NCI-H748 (cell line): ENCODE results near the gene ABHD12.

ENCODE experiments used
- DNase-seq: peaks from one replicate; lab custom pipeline; 2025; ENCODE audit not compliant: unreplicated experiment; lab: John Stamatoyannopoulos, UW

Gene ABHD12

DNA sequence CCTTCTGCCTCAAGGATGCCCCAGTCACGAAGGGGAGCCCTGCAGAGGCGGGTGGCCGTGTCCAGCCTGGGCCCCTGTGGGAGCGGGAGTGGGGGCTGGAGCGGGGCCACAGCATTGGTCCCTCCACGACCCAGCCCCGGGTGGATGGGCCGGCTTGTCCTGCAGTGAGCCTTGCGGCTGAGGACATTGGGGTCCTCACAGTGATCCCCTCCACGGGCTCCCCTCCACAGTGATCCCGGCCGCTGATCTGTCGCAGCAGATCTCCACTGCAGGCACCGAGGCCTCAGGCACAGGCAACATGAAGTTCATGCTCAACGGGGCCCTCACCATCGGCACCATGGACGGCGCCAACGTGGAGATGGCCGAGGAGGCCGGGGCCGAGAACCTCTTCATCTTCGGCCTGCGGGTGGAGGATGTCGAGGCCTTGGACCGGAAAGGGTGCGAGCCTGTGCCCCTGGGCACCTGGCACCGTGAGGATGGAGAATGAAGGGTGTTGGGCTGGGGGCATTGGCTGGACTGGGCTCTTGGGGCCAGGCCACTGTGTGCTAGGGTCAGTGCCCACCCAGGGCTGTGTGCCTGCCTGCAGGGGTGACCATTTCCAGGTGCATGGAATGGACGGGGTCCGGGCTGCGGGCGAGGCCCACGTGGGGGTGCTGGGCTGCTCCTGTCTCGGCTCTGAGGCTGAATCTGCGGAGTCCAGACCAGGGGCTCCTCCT is 98.3 kb downstream of the ABHD12 start:
- no peak for DNase-seq

DNA sequence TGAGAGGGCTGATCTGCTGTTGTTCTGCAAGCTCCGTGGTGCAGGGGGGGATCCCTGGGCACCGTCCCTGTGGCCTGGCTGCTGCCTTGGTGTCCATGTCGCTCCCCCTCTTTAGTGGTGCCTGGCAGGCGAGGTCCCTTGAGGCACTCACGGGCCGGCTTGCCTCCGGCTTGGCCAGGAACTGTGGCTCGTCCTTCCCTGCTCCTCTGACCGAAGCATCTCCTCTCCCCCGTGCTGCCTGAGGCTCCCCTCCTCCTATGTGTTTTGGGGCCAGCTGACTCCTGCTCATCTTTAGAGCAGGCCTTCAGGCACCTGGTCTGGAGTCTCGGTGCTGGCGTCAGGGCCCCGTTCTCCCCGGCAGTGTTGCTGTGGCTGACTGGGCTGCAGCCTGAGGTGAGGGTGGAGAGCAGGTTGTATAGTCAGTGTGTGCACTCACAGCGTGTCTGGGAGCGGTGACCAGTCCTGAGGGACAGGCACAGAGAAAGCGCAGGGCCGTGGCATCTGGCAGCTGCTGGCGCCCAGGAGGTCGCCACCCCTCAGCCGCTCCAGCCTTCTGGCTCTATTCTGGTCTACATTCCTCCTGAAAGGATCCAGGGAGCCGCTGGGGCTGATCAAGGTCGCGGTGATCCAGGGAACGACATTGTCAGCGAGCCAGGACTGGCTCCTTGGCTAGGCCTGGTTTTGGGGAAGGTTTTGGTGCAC is 99.1 kb downstream of the ABHD12 start:
- DNase-seq: no peak

DNA sequence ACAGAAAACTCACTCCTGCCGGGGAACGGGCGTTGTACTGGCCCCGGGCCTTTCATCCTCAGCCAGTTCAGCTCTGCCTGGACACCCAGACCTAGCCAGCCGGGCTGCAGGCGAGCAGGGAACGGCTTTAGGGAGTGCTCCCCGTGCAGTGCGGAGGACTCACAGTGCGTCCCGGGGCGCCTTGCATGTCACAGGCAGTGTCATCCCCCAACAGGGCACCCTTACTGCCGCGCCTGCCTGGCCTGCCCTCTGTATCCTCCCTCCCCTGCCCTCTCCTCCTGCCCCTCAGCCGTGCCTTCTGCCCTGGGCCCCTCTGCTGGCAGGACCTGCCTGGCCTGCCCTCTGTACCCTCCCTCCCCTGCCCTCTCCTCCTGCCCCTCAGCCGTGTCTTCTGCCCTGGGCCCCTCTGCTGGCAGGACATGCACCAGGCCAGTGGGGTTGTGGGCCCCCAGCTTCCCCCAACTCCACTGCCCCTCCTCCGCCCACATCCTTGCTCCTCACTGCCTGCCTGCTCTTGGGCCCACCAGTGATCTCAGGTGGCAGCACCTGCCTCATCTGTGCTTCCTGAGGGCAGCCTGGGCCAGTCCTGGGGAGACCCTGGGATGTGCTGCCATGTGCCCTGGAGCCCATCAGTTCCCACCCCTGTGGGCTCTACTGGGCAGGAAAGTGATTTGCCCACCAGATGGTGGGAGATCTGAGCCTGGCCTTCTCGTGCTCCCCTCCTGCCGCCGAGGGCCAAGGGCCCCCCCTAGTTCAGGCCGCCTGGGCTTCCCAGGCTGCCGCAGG is 99.8 kb downstream of the ABHD12 start:
- no peak for DNase-seq

DNA sequence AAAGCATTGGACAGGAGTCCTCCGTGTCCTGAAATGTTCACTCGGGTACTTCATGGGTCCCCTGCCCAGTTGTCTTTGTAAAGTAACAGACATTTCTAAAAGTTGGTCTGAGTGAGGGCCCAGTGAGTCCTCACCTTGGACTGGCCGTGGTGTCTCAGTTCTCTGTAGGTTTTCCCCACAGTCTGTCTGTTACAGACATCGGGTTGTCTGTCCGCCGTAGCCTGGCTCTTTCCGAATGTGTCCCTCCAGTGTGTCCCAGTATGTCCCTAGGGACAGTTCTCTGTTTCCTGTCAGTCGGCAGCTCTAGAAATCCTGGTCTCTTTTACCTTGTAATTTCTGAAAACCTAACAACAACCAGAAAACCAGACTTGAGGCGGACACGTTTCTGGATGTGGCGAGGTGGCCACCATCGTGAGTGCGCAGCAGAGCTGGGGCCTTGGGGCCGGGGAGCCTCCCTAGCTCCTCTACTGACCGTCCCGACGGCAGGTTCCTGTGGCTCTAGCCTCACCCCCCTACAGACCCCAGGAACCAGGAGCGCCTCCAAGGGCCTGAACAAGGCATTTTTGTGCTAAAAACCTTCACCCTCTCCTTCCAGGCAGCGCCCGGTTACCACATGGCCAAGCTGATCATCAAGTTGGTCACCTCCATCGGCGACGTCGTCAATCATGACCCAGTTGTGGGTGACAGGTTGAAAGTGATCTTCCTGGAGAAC is 100.6 kb downstream of the ABHD12 start:
- no peak for DNase-seq

DNA sequence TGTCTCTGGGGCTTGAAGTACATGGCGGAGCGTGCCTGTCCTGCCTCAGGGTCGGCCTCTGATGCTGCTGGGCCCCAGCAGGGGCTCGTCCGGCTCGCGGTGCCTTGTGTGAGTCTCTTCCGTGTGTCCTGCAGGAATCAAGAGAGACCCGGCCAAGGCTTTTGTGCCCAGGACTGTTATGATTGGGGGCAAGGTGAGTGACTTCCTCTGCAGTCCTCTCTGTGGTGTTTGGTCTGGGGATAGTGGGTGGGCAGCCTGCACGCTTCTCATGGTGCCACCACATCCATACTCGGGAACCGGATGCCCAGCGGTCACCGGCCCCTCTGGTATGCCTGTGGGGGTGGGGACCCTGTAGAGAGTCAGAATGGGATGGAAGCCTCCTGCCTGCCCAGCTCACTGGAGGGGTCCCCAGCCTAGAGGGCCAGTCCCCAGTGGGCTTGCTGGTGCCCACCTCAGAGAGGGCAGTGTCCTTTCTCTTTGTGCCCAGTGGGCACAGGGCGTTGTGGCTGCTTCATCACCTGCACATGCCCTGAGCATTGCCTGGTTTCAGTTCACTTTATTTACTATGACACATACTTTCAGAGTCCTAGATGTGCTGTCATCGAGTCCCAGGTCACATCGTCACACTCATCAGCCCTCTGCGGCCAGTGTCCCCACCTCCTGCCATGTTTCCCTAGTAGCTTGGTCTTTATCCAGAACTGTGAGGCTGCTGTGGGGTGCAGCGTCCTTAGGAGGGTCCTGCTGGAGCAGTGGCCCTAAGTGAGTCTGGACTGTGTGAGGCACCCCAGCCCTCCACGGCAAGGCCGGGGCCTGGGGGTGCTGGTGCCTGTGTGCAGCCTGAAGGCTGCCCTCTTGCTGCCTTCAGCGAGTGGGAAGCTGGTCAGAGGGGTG is 102.1 kb downstream of the ABHD12 start:
- no peak for DNase-seq

DNA sequence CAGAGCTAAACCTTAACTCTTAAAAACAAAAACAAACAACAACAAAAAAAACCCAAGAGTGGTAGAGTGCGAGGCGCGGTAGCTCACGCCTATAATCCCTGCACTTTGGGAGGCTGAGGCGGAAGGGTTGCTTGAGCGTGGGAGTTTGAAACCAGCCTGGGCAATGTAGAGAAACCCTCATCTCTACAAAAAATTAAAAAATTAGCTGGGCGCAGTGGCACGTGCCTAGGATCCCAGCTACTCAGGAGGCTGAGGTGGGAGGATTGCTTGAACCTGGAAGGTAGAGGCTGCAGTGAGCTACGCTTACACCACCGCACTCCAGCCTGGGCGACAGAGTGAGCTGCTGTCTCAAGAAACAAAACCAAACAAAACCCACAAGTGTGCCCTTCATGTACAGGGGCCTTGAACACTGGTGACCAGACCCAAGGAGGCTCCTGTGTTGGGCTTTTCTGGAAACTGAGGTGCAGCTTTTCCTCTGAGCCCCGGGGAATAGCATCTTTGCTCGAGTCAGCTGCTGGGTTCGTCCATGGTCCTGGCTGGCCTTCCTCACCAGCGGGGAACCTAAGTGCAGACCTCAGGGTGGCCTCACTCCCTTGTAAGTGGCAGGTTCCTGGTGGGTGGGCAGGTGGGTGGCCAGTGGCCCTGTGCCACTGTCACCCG is 102.9 kb downstream of the ABHD12 start:
- no peak for DNase-seq

DNA sequence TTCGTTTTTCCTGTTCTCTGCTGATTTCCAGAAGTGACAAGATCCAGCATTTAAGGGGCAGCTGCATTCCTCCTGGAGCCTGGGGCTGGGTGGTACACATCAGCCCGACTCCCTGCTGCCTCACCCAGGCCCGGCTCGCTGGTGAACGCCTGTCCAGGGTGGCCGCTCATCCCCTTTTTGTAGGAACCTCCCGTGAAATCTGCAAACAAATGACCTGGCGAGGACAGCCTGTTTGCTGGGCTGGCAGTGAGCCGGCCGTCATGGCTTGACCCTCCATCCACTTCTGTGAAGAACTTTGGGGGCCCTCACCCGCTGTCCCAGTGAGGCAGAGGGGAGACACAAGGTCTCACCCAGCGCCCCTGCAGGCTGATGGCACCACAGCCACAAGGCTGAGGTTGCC is 103.7 kb downstream of the ABHD12 start:
- DNase-seq: no peak

DNA sequence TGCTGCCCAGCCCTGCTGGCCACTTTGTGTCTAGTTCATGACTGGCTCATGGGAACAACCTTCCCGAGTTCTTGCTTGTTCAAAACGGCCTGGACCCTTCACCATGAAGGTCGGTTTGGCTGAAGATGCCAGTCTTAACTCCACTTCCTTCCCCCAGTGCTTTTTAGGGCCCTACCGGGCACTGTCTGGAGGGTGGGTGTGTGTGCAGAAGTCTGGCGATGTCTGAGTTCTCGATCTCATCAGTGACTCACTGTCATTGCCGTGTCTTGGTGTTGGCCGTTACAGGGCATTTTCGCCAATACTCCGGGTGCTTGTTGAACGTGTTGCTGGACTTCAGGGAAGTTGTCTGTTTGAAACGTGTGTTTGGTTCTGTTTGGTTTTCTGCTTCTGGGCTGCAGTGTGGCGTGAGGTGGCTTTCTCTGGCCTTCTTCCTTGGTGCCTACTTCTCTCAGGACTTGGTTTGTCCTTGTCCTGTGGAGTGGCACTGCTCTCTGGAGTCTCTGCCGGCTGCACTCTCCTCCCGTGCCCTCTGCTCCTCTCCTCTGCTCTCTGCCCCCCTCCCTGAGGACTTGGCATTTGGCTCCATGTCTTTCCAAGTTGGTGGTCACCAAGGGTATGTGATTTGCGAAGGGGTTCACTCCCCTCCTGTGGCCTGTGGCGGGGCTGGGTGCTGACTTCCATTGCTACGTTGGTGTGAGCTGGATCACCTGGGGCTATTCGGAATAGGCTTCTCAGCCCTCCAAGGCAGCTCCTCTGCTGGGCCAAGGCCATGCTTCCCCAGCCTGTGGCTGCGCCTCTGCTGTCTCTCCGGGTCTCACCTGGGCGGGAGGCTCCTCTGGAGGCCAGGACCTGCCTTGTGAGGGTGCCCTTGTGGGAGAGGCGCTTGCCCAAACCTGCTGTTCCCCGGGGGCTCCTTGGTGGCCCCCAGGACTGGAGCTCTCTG is 104.5 kb downstream of the ABHD12 start:
- DNase-seq: no peak

DNA sequence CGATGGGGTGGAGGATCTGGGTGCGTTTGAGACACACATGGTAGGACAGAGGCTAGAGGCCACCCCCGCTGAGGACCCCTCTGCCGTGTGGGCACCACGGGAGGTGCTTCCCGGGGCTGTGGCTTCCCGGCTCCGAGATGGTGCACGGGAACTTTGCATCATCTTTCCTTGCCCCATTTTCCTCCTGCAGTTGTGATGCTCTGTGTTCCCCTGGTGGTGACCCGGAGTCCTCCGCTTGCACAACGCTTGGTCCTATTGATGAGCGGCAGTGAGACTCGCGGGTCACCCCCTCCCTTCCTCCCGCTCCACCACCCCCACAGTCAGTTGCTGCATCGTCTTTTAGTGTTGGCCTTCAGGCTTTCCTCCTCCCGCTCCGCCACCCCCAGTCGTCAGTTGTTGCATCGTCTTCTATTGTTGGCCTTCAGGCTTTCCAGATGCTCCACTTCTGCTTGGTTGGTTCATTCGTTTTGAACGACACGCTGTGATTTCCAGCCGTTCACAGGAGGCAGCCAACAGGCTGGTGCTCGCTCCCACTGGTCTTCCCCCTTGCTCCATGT is 105.5 kb downstream of the ABHD12 start:
- DNase-seq: no peak

DNA sequence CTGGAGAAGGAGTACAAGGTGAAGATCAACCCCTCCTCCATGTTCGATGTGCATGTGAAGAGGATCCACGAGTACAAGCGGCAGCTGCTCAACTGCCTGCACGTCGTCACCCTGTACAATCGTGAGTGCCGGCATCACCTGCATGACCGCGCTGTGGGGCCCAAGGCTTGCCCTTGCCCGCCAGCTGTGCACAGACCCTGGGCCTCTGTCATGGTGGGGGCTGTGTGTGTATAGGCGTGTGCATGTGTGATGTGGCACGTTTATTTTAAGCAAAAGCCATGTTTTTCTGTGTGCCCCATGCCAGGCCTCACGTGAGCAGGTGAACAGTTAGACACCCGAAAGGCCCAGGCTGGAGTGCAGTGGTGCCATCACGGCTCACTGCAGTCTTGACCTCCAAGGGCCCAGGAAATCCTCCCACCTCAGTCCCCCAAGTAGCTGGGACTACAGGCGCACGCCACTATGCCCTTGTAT is 106.5 kb downstream of the ABHD12 start:
- DNase-seq: no peak

DNA sequence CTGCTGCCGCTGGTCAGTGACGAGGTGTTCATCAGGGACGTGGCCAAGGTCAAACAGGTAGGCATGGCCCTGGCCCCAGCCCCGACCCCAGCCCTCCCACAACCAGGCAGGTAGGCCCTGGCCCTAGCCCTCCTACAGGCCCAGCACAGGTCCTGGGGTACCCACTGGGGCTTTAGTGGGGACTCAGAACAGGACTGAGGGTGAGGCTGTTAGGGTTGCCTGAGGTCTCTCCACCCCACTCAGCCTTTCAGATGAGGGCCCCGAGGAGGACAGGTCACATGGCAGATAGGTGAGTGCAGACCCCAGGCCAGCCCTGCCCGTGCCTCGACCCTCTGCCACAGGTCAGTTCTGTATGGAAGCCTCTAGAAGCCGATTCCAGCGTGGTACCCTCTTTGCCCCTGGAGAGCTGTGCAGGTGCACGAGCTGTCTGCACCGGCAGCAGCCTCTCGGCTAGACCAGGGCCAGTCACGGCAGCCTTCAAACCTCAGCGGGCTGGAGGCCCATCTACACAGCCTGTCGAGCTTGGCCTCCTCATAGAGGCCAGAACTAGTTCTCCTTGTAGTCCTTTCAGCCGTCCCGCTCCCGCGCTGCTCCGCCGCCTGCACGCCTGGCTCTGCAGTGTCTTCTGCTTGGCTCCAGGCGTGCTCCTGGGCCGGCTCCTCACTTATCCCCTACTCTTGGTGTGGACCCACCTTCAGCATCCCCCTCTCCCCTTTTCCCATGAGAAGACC is 107.2 kb downstream of the ABHD12 start:
- no peak for DNase-seq

DNA sequence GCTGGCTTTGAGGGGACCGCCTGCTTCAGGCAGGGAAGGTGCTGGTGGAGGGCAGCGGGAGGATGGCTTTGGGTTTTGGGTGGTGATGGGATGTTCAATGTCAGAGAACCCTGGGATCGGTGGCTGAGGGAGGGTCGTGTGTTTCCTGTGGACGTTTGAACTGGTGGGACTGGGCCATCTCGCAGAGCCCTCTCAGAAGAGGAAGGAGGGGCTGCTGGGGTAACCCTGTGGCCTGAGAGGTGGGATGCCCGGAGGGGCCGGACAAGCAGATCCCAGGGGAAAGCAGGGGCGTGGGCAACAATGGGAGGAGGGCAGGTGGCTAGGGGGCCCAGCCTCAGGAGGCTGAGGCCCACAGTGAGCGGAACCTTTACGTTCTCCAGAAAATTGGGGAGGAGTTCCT is 107.8 kb downstream of the ABHD12 start:
- no peak for DNase-seq

DNA sequence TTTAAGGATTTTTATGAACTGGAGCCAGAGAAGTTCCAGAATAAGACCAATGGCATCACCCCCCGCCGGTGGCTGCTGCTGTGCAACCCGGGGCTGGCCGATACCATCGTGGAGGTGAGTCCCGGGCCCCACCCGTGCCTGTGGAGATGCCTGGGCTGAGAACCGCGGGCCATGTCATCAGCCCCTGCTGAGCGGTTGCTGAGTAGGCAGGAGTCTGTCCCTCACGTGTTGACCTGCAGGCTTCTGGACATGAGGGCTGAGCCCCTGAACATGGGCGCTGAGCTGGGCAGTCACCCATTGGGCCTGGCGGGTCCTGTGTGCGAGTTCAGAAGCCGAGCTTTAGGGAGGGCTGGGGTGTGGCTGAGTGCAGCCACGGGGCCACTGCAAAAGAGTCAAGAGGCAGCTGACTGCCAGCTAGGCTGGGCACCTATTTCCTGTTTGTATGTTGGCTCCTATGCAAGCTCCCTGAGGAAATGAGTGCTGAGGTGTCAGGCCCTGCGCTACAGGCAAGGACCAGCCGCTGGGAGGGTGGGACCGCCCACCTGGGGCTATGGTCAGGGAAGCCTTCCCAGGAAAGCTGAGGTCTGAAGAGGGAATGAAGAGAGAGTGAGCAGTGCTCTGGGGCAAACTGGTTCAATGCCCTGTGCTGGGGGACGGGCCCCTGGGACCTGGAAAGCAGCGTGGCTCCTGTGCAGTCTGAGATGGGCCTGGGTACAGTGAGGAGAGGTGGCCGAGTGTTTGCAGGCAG is 108.4 kb downstream of the ABHD12 start:
- no peak for DNase-seq

DNA sequence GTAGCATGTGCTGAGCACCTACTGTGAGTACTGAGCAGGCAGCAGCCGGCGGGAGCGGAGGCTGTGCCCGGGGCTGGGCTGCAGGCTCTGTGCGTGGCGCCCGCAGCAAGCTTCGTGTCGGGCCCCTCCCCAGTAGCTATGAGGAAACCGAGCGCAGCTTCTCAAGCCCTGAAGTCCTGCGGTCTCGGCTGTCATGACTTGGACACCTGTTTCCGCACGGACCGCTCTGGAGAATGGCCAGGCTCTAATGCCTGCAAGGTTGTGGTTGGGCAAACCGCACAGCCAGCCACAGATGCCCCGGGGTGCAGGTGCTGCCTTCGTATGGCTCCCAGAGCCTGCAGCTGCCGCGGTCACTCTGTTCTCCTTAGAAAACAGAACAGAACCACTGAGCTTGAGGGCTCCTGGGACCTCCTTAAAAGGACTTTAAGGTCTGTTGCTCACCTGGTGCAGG is 109.1 kb downstream of the ABHD12 start:
- DNase-seq: no peak

DNA sequence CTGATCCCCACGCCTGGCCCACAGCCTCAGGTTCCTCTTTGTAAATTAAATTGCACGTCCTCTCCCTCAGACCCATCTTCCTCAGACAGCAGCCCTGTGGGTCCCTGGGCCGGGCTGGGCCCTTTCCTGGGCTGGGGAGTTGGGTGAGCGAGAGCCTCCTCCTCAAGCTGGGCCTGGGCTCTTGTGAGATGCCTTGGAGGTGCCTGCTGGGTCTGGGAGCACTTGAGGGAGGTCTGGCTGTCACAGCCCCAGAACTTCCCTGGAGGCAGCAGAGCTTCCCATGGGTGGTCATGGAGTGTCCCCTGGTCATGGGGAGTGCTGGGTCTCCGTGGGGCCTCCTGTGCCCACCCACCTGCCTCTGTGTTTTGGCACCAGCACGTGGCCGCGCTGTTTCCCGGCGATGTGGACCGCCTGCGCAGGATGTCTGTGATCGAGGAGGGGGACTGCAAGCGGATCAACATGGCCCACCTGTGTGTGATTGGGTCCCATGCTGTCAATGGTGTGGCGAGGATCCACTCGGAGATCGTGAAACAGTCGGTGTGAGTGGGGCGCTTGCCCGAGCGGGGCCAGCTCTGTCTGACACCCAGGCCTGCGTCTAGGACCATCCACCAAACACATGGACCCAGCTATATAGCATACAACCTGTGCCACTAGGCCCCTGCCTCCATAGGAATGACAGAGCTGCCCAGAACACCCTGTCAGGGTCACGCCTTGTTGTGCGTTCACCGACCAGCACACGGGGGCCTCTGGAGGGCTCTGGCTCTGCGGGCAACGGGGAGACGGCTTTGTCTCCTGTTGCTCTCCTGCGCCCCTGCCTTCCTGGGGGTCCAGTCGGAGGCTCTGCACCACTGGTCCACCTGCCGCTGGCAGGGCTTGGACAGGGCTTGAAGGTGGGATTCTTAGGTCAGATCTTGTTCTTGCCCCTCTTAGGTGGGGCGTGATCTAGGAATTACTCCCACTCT is 109.8 kb downstream of the ABHD12 start:
- no peak for DNase-seq
